ENCODE measurements around the gene SEMA5B.

SEMA5B gene

GRCh38 chr3:123054109-123054778 lies 26.7 kb upstream of the SEMA5B start:
- DNase-seq: no peak

DNA sequence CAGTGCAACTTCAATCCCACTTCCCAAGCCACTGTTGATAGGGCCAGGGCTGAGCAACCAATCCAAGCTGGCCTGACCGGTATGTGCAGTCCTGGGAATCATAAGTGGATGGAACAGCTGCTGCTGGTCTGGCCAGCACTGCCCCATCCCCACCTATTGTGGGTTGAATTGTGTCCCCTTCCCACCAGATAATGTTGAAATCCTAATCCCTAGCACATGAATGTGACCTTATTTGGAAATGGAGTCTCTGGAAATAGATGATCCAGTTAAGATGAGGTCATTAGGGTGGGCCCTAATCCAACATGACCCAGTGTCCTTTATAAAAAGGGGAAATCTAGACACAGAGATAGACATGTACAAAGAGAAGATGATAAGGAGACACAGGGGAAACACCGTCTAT lies 25.5 kb upstream of the SEMA5B start:
- DNase-seq: no peak

DNA sequence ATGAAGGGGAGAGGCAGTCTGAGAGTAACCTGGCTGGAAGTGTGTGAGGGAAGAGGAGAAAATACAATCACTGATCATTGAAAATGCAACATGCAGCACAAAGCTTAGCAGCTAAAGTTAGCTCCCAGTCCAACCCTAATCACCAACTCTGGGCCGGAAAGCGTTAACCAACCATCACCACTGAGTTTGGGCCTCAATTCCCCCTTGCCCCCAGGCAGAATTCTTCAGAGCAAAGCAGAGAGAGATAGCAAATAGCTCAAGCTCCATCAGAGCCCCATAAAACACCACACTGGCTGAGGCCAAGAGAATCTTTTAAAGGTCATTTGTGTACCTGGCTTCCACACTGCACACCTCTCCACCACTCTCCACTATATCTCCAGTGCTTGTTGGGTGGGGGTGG lies 23.1 kb upstream of the SEMA5B start:
- no peak for DNase-seq

- DNase-seq: no peak
Measured at GRCh38 chr3:123048480-123049237, 21.1 kb upstream of the SEMA5B start.

GRCh38 chr3:123047062-123047319 lies 19.4 kb upstream of the SEMA5B start:
- DNase-seq: no peak

- no peak for DNase-seq
Measured at GRCh38 chr3:123046262-123047061, 18.9 kb upstream of the SEMA5B start.

GRCh38 chr3:123044981-123045763 lies 17.6 kb upstream of the SEMA5B start:
- no peak for DNase-seq

- no peak for DNase-seq
Measured at GRCh38 chr3:123042413-123042812, 14.8 kb upstream of the SEMA5B start.

DNA sequence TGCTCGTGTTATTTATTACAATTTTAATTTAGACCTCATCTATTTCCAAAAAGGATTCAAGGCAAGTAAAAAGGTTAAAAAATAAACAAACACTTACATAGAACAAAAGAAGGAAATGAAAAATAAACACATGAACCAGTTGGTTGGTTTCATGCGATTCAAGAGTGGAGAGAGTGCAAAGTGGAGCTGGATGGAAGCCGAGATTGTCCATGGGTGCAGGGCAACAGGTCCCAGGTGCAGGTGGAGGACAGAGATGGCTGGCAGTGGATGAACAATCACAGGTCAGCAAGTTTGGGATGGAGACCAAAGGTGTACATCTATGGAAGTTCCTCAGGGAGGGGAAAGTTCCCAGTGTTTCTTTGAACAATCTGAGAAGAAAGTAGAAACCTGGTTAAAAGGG lies 11.6 kb upstream of the SEMA5B start:
- no peak for DNase-seq

DNA sequence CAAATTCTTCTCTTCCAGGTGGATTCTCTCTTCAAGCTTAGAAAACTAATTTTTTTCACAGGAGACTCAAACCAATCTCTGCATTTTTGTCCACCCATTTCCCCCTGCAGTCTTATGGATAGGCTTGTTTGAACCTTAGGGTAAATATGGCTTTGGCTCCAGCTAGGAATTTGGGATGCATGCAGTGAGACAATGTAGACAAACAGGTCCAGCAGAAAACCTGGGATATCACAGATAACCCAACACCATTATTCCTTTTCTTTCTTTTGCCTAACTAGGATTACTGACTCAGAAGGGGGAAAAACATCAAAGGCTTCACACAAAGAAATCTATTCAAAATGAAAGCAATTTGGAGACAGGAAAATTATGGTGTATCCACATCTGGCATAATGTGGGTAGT lies 11.2 kb upstream of the SEMA5B start:
- DNase-seq: no peak

DNA sequence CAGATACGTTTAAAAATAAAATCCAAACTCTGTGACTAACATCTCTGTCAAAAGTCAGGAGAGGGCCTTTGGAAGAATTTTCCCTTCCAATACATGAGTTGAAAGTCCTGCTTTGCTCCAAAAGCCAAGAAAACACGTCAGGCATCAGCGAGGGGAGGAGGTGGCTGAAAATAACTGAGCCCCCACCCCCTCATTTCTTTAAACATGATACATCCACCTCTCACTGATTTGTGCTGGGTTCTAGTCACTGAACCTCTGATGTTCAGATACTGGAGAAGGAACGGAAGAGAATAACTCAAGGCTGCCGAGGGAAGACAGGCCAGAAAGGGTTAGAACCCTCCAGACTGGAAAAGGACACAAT lies 9.4 kb upstream of the SEMA5B start:
- no peak for DNase-seq

DNA sequence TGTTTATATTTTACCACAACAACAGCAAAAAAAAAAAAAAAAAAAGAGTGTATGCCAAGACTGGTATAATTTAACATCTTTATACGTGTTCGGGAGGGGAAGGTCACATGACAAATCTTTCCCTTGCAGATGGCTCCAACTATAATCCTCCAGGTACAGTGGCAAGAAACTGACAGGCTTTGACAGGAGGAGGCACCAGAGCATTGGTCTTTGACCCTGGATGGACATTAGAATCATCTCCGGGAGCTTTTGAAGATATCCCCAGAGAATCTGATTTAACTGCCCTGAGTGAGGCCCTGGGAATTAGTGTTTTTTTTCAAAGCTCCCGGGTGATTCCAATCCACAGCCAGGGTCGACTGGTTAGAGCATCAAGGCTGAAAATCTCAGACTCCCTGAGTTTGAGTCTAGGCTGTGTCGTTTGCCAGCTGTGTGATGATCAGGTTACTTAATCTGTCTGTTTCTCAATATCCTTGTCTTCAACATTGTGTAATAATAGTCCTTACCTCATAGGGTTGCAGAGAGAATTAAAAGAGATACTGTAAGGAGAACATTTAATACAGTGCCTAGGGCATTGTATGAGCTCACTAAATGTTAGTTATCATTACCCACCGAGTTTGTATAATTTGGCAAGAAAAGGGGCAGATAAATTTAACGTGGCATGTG lies 8.9 kb upstream of the SEMA5B start:
- no peak for DNase-seq

DNA sequence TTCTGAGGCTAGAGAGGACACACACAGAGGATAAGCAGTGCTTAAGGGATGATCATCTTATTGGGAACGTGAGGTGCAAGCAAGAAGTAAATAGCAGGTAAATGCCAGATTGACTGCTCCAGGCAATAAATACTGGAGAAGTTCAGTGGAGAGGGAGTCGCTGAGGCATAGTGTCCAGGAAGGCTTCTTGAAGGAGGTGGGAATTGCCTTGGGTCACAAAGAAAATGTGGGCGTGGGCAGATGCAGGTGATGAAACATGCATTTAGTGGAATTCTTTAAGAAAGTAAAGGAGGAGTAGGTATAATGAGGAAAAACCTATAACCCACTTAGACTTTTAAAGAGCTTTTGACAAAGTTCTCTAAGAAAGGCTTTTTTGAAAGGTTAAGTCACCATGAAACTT lies 7.4 kb upstream of the SEMA5B start:
- no peak for DNase-seq

- DNase-seq: no peak
Measured at GRCh38 chr3:123034120-123034519, 6.6 kb upstream of the SEMA5B start.

- DNase-seq: no peak
Measured at GRCh38 chr3:123032057-123032456, 4.5 kb upstream of the SEMA5B start.

GRCh38 chr3:123031051-123031450 lies 3.5 kb upstream of the SEMA5B start:
- DNase-seq: no peak

DNA sequence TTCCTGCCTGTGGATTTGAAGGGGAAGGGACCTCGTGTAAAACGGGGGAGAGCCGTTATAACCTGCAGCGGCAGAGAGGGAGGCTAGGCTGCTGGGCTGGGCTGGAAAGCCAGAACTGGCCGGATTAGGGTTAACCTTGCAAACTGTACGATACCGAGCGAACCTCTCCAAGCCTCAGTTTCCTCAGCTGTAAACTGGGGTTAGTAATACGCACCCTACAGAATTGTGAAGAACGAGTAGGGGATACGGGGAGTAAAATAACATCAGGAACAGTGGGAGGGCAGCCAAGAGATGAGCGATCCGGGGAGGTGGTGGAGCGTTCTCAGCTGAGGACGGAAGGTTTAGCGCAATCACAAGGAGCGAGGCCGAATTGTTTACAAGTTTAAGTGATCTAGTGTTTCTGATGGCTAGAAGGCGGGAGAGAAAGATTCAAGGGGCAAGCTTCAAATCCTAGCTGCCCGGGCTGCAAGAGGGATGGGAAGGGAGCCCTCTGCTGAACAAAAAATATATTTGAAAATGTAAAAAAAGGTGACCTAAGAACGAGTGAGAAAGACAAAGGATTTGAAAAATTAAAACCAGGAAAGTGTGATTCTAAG lies 768 bp upstream of the SEMA5B start:
- no peak for DNase-seq

DNA sequence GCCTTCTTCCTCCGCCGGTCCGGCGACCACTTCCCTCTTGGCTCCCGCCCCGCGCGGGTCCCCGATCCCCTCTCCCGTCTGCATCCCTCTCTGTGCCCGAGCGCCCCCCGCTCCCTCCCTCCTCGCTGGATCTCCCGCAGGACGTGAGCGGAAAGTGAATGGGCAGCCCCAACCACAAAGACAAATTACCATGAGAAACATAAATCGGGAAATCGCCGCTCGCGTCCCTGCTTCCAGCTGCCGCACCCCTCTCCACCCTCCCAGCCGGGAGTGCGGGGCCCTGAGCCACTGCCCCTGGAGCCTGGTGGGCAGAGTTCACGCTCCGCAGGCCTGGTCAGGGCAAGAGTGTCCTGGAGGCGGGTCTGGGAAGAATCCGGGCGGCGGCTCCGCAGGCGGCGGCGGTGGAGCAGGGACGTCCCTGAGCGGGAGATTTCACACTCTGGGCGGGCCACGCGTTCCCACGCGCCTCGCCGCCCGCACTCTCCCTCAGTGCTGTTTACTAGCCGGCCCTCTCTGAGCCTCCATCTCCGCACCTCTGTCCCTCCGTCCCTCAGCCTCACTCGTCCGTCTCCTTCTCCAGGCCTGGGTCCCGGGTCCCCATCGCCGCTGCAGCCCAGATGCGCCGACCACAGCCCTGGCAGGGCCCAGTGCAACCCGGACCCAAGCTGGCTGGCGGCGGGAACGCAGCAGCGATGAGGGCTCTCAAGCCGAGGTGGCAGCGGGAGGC lies 835 bp downstream of the SEMA5B start:
- no peak for DNase-seq

- no peak for DNase-seq
Measured at GRCh38 chr3:123025642-123026521, 1.7 kb downstream of the SEMA5B start.

DNA sequence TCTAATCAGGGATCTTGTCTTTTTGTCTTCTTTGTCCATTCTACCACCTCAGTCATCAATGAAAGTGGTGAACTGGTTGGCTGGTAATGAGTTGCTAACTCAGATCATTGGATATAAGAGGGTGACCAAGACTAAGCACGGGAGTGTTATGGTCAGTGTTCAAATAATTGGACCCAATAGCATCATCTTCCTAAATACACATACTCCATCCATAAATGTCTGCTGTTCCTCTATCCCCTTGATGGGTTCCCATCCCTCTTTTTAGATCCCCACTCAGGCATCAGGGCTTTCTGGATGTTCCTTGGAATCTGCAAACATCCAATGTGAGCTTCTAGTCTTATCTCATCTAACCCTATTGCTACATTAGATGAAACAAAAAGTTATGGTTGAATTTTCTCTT lies 3.5 kb downstream of the SEMA5B start:
- DNase-seq: no peak

- DNase-seq: no peak
Measured at GRCh38 chr3:123021996-123022510, 5.5 kb downstream of the SEMA5B start.

Data from NCI-H1048 (cell line).